ENCODE results near the gene MED16.

The MED16 gene

DNA sequence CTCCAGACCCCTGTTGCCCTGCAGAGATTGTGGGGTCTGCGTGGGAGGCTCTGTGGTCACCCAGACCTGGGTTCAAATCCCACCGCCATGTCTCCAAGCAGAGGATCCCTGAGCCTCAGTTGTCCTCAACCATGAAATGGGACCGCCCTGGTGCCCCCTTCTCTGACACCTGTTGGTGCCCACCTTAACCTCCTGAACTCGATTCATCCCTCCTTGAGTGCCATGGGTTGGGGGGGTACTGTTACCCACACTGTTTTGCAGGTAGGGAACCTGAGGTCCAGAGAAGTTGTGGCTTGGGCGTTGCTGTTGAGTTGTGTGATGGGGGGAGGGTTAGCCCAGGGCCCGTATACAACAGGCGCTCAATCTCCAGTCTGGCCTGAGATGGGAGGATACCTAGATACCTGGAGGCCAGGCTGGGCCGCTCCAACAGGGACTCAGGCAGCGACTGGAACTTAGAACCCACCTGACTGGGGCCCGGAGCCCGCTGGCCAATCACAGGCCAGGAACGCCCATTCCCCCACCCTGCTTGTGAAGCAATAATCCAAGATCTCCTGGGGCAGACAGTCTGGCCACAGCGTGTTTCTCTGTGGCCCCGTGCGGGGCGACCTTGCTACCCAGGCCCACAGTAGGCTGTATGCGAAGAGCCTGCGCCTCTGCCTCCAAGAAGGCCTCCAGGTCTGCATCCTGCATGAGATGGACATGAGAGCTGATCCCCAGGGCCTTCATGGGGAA, 35.6 kb upstream of the MED16 start:
- DNase-seq: peak in 1 of 4 experiments; percentile 58

DNA sequence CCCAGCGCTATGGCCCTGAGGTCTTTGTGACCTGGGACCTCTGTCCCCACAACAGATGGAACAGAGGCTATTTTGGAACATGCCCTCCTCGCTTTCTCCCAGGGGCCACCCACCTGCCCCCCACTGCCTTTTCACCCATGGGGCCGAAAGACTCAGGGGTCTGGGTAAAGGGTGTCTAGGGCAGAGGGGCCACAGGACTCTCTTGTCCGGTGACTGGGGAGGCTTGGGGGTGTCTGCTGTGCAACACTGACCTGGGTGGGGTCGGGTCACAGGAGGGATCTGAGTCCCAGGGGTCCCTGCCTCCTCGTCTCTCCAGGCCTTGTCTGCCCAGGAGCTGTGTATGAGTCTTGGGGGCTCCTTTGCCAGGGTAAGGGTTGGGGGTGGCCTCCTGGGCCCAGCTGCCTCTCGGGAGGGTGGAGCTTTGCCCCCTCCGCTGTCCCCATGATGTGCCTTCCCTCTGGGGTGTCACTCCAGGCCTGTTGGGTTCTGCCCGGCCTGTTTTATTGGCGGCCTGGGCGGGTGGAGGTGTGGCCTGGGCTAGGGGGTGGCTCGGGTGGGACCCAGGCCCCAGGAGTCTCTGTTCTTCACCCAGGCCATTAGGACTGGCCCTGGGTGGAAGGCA, 34.9 kb upstream of the MED16 start:
- DNase-seq: peak in 1 of 4 experiments; percentile 45

DNA sequence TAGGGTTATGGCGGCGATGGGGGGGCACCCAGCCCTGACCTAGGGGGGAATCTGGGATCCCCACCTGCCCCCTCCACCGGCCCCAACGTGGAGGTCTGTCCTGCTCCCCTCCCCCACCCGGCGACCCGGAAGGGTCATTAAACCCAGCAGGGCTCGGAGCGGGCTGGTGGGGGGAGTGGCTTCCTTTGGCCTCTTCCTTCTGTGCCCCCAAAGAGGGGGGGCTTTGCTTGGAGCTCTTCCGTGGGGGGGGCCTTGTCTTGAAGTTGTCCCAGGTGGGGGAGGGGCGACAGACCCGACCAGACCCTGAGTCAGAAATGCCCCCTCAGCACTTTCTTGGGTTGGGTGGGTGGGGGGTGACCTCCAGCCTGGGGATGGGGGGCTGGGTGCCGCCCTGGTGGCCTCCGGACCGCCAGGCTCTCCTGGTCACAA, 34.4 kb upstream of the MED16 start:
- peak in 1 of 4 experiments; percentile 60 for DNase-seq

DNA sequence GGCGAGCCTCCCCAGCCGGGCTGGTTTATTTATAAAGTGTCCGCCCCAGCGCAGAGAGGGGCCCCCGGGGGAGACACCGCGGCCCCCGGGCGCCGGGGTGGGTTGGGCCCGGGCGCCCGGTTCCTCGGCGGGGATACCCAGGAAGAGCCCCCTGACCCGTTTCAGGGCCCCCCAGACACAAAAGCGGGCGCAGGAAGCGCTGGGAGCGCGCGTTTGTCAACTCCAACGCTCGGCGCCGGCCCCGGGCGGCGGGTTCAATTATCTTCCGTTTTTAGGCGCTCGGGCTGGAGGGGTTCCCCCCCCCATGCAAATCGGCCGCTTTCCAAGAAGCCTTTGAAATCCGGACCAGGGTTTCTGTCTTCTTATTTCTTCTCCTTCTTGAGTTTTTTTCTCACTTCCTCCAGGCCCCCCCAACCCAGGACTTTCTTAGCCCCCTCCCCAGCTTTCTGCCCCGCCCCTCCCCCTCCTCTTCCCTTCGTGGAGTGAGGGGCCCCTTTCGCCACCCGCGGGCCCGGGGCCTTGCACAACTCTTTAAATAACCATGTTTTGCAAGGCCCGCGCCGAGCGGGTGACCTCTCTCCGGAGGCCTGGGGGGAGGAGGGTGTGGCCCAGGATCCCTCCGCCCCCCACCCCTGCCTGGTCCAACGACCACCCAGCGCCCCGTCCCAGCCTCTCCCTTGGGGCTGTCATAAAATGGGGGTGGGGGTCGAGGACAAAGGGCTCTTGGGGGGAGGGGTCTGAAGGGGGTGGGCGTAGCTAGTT, 33.8 kb upstream of the MED16 start:
- DNase-seq: peak; percentile 84 to 94 (median 90)

DNA sequence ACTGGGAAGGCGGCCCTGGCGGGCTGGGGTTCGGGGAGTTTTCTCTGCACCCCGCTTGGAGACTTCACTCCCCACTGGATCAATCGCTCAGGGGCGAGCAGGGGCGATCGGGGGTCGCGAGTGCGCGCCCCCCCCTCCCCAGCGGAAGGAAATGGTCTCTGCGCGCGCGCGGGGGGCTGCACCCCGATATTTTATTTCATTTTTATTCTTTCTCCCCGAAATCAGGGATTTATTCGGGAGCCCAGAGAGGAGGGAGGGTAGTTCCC, 33.3 kb upstream of the MED16 start:
- no peak for DNase-seq

DNA sequence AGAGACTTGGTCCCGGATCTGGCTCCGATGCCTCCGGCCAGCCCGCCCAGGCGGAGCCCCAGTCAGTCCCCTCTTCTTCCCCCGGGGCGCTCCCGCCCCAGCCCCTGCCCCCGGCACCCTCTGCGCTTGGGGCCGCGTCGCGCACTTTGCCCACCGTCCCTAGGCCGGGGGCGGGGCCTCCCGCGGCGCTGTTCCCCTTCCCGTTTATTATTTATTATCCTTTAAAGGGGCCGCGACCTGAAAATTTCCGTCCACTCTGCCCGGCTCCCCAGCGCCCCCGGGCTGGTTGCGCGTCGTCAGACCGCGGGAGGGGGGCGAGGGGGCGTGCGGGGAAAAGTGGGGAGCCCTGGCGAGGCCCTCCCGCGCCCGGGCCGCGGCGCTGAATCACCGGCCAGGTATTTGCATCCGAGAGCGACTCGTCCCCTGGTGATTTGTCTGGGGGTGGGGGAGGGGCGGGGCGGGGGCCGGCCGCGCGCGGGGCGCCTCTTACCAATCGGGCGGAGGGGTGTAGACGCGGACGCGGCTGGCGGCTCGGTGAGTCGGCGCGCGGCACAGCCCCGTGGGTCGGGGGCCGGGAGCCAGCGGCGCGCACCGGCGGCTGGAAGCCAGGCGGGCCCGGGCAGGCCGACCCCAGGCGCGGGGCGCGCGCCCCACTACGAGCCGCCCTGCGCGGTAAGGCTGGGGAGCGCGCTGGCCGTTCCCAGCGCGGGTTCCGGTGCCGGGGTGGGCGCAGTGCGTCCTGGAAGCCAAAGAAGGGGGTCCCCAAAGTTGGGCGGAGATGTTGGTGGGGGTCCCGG, 32.7 kb upstream of the MED16 start, which contains the start of gene ARID3A:
ARID3A (plus strand) TSS at position 510 of the 797 bp plus-strand sequence. CDS start 3,494 bp downstream, outside the sequence.
- peak; percentile 87 to 94 (median 91) for DNase-seq

DNA sequence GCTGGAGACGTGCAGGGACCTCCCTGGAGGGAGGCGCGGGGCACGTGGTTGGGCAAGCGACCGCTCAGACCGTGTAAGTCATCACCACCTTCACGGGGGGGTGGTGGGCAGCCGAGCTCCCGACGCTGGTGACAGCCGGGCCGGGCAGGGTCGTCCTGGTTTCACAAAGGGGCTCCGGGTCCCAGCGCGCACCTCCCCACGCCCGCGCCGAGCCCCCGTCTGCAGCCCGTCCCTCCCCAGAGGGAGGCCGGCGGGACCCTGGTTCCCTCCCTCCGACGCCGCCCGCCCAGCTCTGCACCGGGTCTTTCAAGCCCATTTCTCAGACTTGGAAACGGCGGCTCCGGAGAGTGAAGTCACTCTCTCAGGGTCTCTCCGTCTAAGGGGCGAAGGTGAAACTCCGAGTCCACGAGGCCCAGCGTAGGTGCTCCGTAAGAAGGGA, 32.1 kb upstream of the MED16 start:
- DNase-seq: peak; percentile 40 to 66 (median 57)

DNA sequence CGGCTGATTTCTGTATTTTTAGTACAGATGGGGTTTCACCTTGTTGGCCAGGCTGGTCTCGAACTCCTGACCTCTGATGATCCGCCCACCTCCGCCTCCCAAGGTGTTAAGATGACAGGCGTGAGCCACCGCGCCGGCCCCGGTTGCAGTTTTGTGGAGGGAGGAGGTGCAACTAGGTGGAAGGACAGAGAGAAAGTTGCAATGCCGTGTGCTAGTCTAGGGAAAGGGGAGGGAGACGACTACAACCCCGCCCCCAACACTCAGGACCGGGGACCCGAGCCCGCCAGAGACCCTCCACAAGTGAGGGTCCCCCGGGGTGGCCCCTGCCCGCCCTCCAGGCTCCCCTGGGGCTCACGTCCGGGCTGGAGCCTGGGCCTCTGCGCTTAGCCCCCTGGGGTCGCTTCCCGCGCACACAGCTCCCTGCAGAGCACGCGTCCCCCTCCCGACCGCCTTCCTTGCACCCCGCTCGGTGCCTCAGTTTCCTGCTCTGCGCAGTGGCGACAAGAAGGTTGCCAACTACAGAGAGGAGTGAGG, 31.6 kb upstream of the MED16 start:
- DNase-seq: peak in 1 of 4 experiments; percentile 36

DNA sequence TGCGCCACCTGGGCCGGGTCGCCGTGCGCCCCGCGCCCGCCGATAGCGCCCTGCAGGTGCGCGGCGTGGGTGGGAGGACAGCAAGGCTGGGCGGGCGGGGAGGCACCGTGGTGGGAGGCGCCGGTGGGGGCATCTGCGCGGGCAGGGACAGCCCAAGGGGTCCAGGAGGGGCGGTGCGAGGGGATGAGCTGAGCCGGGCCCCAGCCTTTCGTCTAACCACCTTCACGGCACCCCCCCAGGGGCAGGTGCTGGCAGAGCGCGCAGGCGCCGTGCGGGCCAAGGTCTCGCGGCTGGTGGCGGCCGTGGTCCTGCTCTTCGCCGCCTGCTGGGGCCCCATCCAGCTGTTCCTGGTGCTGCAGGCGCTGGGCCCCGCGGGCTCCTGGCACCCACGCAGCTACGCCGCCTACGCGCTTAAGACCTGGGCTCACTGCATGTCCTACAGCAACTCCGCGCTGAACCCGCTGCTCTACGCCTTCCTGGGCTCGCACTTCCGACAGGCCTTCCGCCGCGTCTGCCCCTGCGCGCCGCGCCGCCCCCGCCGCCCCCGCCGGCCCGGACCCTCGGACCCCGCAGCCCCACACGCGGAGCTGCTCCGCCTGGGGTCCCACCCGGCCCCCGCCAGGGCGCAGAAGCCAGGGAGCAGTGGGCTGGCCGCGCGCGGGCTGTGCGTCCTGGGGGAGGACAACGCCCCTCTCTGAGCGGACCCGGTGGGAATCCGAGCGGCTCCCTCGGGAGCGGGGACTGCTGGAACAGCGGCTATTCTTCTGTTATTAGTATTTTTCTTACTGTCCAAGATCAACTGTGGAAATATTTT, 27.3 kb upstream of the MED16 start:
- DNase-seq: peak in 3 of 4 experiments; percentile 45 to 60 (median 54)

DNA sequence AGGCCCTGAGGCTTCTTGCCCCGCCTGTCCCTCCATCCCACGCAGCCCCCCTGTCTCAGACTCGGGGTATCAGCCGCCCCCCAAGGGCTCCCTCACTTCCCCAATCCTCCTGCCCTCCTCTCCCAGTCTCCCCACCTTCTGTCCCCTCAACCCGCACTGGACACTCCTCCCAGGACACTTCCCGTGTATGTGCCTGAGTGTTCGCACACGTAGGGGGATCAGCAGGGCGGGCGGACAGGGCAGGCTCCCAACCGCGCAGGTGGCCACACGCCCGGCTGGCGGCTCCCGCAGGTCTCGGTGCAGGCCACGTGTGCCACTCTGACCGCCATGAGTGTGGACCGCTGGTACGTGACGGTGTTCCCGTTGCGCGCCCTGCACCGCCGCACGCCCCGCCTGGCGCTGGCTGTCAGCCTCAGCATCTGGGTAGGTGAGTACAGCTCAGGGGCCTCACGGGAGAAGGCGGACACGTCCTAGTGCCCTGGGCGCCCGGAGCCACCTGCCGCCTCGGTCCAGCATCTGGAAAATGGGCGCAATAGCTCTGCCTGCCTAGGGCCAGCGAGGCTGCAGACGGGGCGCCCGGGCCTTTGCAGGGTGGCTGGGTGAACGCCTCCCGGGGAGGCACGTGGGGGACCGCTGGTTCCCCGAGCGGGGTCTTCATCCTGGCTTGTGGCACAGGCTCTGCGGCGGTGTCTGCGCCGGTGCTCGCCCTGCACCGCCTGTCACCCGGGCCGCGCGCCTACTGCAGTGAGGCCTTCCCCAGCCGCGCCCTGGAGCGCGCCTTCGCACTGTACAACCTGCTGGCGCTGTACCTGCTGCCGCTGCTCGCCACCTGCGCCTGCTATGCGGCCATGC, 26.4 kb upstream of the MED16 start:
- DNase-seq: peak in 1 of 4 experiments; percentile 34

DNA sequence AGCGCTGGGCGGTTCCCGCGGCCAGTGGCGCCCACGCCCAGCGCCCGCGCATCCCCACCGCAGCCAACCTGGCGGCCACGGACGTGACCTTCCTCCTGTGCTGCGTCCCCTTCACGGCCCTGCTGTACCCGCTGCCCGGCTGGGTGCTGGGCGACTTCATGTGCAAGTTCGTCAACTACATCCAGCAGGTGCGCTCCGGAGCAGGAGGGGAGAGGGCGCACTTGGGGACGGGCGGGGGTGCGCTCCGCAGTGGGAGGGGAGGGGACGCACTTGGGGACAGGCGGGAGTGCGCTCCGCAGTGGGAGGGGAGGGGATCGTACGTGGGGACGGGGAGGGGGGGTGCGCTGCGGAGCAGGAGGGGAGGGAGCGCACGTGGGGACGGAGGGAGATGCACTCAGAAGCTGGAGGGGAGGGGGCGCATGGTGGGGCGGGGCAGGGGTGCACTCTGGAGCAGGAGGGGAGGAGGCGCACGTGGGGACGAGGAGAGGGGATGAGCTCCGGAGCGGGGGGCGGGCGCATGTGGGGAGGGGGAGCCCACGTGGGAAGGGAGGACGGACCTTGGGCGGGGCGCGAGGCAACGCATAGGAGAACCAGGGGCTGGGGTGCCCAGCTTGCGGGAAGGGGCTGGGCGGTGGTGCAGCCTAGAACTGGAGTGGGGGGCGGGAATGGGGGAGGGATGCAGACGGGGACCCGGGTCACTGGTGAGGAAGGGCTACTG, 25.7 kb upstream of the MED16 start:
- DNase-seq: no peak

DNA sequence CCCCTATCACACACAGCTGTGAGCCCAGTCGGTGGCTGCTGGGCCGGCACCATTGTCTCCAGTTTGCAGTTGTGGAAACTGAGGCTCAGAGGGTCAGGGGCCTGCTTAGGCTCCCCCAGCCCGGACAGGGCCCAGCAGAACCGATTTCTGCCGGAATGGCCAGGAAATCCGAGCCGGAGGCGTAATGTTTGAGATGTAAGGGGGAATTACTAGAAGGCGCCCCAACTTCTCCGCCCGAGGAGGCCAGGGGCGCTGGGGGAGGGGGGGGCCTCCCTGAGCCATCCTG, 25.1 kb upstream of the MED16 start:
- DNase-seq: no peak

DNA sequence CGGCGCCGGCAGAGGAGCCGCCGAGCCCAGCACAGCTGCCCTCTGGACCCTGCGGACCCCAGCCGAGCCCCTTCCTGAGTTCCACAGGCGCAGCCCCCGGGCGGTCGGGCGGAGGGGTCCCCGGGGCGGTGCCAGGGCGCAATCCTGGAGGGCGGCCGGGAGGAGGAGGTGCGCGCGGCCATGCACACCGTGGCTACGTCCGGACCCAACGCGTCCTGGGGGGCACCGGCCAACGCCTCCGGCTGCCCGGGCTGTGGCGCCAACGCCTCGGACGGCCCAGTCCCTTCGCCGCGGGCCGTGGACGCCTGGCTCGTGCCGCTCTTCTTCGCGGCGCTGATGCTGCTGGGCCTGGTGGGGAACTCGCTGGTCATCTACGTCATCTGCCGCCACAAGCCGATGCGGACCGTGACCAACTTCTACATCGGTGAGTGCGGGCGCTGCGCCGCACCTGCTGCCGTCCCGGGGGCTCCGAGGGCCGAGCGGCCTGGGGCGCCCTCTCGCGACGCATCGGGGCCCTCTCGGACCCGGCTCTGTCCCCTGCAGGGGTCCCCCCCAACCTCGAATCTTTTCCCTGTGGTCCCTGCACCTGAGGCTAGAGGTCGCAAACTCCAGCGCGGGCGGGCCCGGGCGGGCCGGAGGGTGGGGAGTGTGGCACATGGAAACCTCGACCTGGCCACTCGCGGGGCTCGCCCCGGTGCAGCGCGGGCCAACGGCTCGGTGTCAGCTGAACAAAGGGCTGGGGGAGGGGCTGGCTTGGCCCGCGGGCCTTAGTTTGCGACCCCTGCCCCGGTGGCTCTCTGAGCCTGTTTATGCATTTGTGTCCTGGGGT, 24.6 kb upstream of the MED16 start, which contains the start of gene KISS1R:
KISS1R (plus strand) TSS at position 11 of the 829 bp plus-strand sequence; CDS start at position 181, 170 bp downstream.
- peak; percentile 44 to 65 (median 54) for DNase-seq

DNA sequence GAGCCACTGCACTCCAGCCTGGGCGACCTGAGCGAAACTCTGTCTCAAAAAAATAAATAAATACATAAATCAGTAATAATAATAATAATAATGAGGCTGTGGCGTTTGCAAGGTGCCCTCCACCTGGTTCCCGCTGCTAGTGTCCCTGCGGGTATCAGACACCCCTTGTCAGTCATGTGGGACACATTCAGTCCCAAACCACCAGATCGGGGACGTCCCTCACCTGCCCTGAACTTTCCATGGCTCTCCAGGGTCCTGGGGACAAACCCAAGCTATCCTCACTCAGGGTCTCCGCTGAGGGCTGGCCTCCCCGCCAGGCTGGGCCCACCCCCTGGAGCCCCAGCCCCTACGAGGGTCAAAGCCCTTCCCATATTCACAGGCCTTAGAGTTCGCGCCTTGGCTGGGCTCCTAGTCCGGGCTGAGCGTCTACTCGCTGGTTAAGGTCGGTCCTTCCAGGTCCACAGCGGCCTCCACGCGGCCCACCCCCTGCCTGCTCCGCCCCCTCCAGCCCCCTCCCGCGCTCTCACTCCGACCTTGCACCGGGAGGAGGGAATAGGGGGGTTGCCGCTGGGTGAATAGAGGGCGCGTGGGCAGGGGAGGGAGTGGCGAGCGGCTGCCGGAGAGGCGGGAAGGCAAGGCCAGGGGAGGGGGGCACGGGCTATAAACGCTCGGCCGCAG, 23.8 kb upstream of the MED16 start:
- no peak for DNase-seq

DNA sequence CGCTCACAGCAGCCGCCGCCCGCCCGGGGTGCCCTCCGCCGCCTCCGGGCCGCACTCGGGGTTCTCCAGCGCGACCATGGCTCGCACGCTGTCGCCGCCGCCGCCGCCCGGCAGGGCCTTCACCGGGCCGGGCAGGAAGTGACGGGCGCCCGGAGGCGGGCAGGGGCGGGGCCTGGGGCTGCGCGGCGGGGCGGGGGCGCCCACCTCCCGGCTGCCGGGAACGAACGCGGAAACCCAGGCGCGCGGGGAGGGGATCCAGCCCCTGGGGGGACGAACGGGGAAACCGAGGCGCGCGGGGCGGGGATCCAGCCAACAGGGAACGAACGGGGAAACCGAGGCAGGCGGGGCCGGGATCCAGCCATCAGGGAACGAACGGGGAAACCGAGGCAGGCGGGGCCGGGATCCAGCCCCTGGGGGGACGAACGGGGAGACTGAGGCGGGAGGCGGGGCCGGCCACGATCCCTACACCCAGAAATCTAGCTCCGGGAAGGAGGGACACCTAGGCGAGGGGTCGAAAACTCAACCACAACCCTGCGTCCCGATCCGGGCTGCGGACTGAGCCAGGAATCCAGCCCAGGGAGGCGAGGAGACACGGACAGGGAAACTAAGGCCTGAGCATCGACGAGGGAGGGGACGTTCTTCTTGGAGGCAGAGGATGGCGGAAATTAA, 20.2 kb upstream of the MED16 start, which contains the start of gene R3HDM4:
R3HDM4 (minus strand) TSS at position 140 of the 669 bp plus-strand sequence; CDS start at position 78, 62 bp downstream.
- peak; percentile 78 to 93 (median 84) for DNase-seq

DNA sequence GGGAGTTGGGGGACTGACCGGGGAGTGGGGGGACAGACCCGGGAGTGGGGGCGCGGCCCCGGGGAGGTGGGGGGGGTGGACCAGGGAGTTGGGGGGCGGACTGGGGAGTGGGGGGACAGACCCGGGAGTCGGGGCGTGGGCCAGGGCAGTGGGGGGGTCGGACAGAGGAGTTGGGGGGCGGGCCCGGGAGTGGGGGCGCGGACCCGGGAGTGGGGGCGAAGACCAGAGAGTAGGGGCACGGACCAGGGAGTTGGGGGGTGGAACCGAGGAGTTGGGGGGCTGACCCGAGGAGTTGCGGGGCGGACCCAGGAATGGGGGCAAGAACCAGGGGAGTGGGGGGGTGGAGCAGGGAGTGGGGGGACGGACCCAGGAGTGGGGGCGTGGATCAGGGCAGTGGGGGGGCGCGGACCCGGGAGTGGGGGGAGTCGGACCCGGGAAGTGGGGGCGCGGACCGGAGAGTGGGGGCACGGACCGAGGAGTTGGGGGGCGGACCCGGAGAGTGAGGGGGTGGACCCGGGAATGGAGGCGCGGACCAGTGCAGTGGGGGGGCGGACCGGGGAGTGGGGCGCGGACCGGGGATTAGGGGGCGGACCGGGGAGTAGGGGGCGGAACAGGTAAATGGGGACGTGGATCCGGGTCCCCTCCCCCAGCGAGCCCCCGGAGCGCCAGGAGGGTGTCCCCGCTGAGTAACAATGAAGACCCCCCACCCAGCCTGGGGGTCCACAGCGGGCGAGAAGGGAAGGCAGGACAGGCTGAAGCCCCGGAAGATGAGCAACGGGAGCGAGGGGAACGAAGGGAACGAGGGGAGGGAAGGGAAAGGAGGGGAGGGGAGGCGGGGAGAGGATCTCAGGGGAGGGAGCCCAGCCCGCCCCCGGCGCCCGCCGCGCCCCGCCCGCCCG, 19.4 kb upstream of the MED16 start:
- DNase-seq: no peak

Data from suppressor macrophage (primary cell).